ENCODE data around the gene CTNNBIP1.
"Not testable (repeated sequence)": the region's sequence is repeated elsewhere in the genome, so short reads cannot be mapped to it uniquely, and the experiment has no call there.

The CTNNBIP1 gene

GRCh38 chr1:9910076-9910422 is at the start of gene CTNNBIP1:
TSS of gene CTNNBIP1 (minus strand) at chr1:9910269. CDS start at chr1:9872064, 38,205 bp downstream.
- DNase-seq (ENCODE audit: low read depth, low spot score), result no peak

GRCh38 chr1:9957726-9958125 is 47.7 kb upstream of the CTNNBIP1 start:
- no peak for DNase-seq (ENCODE audit: low read depth, low spot score)

GRCh38 chr1:9946315-9946714 is 36.2 kb upstream of the CTNNBIP1 start:
- no peak for DNase-seq (ENCODE audit: low read depth, low spot score)

- DNase-seq (ENCODE audit: low read depth, low spot score), result peak; percentile 75
These were observed 33.1 kb upstream of the CTNNBIP1 start, which contains the start of the genes LZIC and NMNAT1 for GRCh38 chr1:9942939-9943788. TSS of gene LZIC (minus strand) at chr1:9943391. CDS start at chr1:9936619, 6,772 bp downstream. TSS of gene NMNAT1 (plus strand) at chr1:9943475. CDS start at chr1:9972074, 28,599 bp downstream.

GRCh38 chr1:9942399-9942938 is 32.4 kb upstream of the CTNNBIP1 start:
- no peak for DNase-seq (ENCODE audit: low read depth, low spot score)

- no peak for DNase-seq (ENCODE audit: low read depth, low spot score)
These were observed 19.6 kb upstream of the CTNNBIP1 start for GRCh38 chr1:9929431-9930385.

- no peak for DNase-seq (ENCODE audit: low read depth, low spot score)
These were observed 17.2 kb upstream of the CTNNBIP1 start for GRCh38 chr1:9927259-9927658.

GRCh38 chr1:9922342-9922741 is 12.3 kb upstream of the CTNNBIP1 start:
- DNase-seq (ENCODE audit: low read depth, low spot score), result no peak

GRCh38 chr1:9920606-9921005 is 10.5 kb upstream of the CTNNBIP1 start:
- no peak for DNase-seq (ENCODE audit: low read depth, low spot score)

- DNase-seq (ENCODE audit: low read depth, low spot score), result no peak
These were observed 7.8 kb upstream of the CTNNBIP1 start for GRCh38 chr1:9917901-9918300.

GRCh38 chr1:9917495-9917894 is 7.4 kb upstream of the CTNNBIP1 start:
- DNase-seq (ENCODE audit: low read depth, low spot score), result not testable (repeated sequence)

GRCh38 chr1:9916452-9916851 is 6.4 kb upstream of the CTNNBIP1 start:
- DNase-seq (ENCODE audit: low read depth, low spot score), result no peak

GRCh38 chr1:9914610-9914937 is 4.5 kb upstream of the CTNNBIP1 start:
- DNase-seq (ENCODE audit: low read depth, low spot score), result no peak

- DNase-seq (ENCODE audit: low read depth, low spot score), result no peak
These were observed 2.3 kb upstream of the CTNNBIP1 start for GRCh38 chr1:9912264-9912936.

GRCh38 chr1:9910423-9911178 is 532 bp upstream of the CTNNBIP1 start:
- peak; percentile 99 for DNase-seq (ENCODE audit: low read depth, low spot score)

GRCh38 chr1:9909234-9910046 is 629 bp downstream of the CTNNBIP1 start:
- no peak for DNase-seq (ENCODE audit: low read depth, low spot score)

GRCh38 chr1:9908871-9909233 is 1.2 kb downstream of the CTNNBIP1 start:
- DNase-seq (ENCODE audit: low read depth, low spot score), result no peak

GRCh38 chr1:9907441-9907840 is 2.6 kb downstream of the CTNNBIP1 start:
- no peak for DNase-seq (ENCODE audit: low read depth, low spot score)

GRCh38 chr1:9906466-9906865 is 3.6 kb downstream of the CTNNBIP1 start:
- no peak for DNase-seq (ENCODE audit: low read depth, low spot score)

- DNase-seq (ENCODE audit: low read depth, low spot score), result no peak
These were observed 5.1 kb downstream of the CTNNBIP1 start for GRCh38 chr1:9905010-9905409.
